Activated CD4-positive, alpha-beta memory T cell treated with anti-CD3 and anti-CD28 coated beads for 36 hours (primary cell): ENCODE results near the gene CCDC187. TPM values are rescaled to one million over a fixed set of nuclear protein-coding genes. Genes with fewer than 3 reads are reported as not detected.

Experiments used
- CTCF ChIA-PET: fragments of 350-600 bp; sonication (Branson Sonifier 250); formaldehyde crosslinking; loops from one replicate; lab custom pipeline; 2021; ENCODE audit warnings: antibody characterized with exemption, inconsistent platforms; lab: Charles Lee
- POLR2A ChIA-PET: fragments of 350-600 bp; sonication (Branson Sonifier 250); formaldehyde crosslinking; loops from one replicate; lab custom pipeline; 2021; ENCODE audit warnings: antibody characterized with exemption; lab: Charles Lee
- DNase-seq: peaks from one replicate; pipeline ENCODE4 v3.0.0-alpha.2; 2020
- H3K27ac Mint-ChIP-seq: one replicate; pipeline ENCODE4 v1.8.0; 2021; ENCODE audit warnings: mixed read lengths
- H3K27me3 Mint-ChIP-seq: one replicate; pipeline ENCODE4 v1.8.0; 2021; ENCODE audit warnings: mixed read lengths
- H3K36me3 Mint-ChIP-seq: one replicate; pipeline ENCODE4 v1.8.0; 2021; ENCODE audit warnings: mixed read lengths
- H3K4me1 Mint-ChIP-seq: one replicate; pipeline ENCODE4 v1.8.0; 2021; ENCODE audit warnings: low read depth, mixed read lengths
- H3K4me3 Mint-ChIP-seq: one replicate; pipeline ENCODE4 v1.8.0; 2021; ENCODE audit warnings: mild to moderate bottlenecking, mixed read lengths
- H3K9me3 Mint-ChIP-seq: one replicate; pipeline ENCODE4 v1.8.0; 2021; ENCODE audit warnings: mixed read lengths
- intact Hi-C: fragments of 100-400 bp; cut with micrococcal nuclease; formaldehyde crosslinking; loops from one replicate; pipeline ENCODE4 v1.15.1; 2023
- total RNA-seq, 2 experiments: library from RNA; stranded (reverse); gene quantifications; one replicate each; pipeline ENCODE4 v1.2.3, GENCODE V29; 2021

CCDC187 gene
- total RNA-seq, 2 experiments from 2014 or later: not detected

- no peak overlapping the region for H3K27ac Mint-ChIP-seq
- CTCF ChIA-PET: no interaction called here
- H3K27me3 Mint-ChIP-seq: peaks cover 6% of the 10 kb centered on the region
- POLR2A ChIA-PET: no interaction called here
- no peak overlapping the region for H3K4me3 Mint-ChIP-seq
- no peaks in the 10 kb centered on the region for H3K9me3 Mint-ChIP-seq
- peak; percentile 24 for DNase-seq
- H3K36me3 Mint-ChIP-seq: no peaks in the 10 kb centered on the region
- H3K4me1 Mint-ChIP-seq: peaks cover 4% of the 10 kb centered on the region
- intact Hi-C loops: no loop called here
Observed at GRCh38 chr9:136306211-136307208, 2.6 kb upstream of the CCDC187 start.

DNA sequence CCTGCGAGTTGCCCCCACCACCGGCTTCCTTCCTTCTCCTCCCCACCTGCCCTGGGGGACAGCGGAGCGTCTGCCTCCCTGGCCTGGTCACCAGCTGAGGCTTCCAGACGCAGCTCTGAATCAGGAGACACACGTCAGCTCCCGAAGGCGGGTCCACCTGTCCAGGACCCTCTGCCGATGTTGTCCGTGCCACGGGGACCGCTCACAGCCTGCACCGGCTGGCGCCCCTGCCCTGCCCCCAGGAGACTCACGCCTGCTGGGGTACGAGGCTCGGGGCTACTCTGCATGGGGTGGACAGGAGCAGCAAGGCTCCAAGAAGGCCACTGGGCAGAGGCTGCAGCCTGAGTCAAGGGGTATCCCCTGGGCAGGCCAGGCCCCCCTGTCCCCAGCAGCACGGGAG is 1.9 kb upstream of the CCDC187 start:
- ChIA-PET POLR2A (no interaction called here), CTCF (no interaction called here)
- Mint-ChIP-seq H3K4me3 (no peak overlapping the region), H3K36me3 (no peaks in the 10 kb centered on the region), H3K9me3 (no peaks in the 10 kb centered on the region), H3K27ac (no peak overlapping the region), H3K4me1 (peaks cover 4% of the 10 kb centered on the region), H3K27me3 (peaks cover 6% of the 10 kb centered on the region)
- intact Hi-C loops: no loop called here
- DNase-seq: no peak

DNA sequence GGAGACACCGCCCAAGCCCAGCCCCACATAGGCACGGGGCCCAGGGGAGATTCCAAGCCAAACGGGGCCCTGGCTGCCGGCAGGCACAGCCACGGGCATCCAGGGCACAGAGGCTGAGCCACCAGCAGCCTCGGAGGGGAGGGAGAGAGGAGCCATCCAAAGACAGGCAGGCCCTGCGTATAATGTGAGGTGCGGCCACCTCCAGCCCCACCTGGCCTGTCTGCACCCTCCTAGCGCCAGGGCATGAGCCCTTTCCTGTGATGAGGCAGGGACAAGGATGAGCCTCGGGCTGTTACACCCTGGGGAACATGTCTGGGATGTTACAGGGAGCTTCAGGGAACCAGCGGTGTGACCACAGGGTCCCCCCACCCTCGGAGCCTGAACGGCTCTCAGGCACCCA is 1.1 kb upstream of the CCDC187 start:
- no peak overlapping the region for H3K4me3 Mint-ChIP-seq
- no peak overlapping the region for H3K27ac Mint-ChIP-seq
- ChIA-PET CTCF (no interaction called here), POLR2A (no interaction called here)
- no peaks in the 10 kb centered on the region for H3K9me3 Mint-ChIP-seq
- H3K36me3 Mint-ChIP-seq: no peaks in the 10 kb centered on the region
- H3K27me3 Mint-ChIP-seq: peaks cover 6% of the 10 kb centered on the region
- intact Hi-C loops: no loop called here
- DNase-seq: no peak
- peaks cover 4% of the 10 kb centered on the region for H3K4me1 Mint-ChIP-seq

DNA sequence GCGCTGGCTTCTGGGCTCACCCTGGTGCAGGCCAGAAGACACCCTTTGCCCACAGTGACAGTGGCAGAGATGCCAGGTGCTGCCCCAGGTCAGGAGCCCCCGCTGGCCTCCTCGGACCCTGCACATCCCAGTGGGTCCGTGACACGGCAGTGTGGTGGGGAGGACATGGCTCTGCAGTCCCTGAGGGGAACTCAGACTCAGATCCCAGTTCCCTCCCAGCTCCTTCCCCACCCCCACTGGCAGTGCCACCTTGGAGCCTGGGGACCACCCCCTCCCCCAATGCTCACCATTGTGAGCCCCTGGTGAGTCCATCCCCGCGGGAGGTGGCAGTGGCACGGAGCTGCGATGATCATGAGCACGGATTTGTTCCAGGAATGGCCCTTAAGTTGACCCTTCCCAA is 562 bp upstream of the CCDC187 start:
- Mint-ChIP-seq H3K27me3 (peaks cover 6% of the 10 kb centered on the region), H3K9me3 (no peaks in the 10 kb centered on the region), H3K36me3 (no peaks in the 10 kb centered on the region), H3K27ac (no peak overlapping the region), H3K4me1 (peaks cover 4% of the 10 kb centered on the region), H3K4me3 (no peak overlapping the region)
- intact Hi-C loops: no loop called here
- POLR2A ChIA-PET: no interaction called here
- CTCF ChIA-PET: no interaction called here
- no peak for DNase-seq

- H3K27ac Mint-ChIP-seq: no peak overlapping the region
- H3K4me3 Mint-ChIP-seq: no peak overlapping the region
- H3K4me1 Mint-ChIP-seq: peaks cover 4% of the 10 kb centered on the region
- no peaks in the 10 kb centered on the region for H3K36me3 Mint-ChIP-seq
- peaks cover 6% of the 10 kb centered on the region for H3K27me3 Mint-ChIP-seq
- CTCF ChIA-PET: no interaction called here
- POLR2A ChIA-PET: no interaction called here
- intact Hi-C loops: no loop called here
- no peaks in the 10 kb centered on the region for H3K9me3 Mint-ChIP-seq
- no peak for DNase-seq
Observed at GRCh38 chr9:136303066-136303824, 649 bp downstream of the CCDC187 start.

DNA sequence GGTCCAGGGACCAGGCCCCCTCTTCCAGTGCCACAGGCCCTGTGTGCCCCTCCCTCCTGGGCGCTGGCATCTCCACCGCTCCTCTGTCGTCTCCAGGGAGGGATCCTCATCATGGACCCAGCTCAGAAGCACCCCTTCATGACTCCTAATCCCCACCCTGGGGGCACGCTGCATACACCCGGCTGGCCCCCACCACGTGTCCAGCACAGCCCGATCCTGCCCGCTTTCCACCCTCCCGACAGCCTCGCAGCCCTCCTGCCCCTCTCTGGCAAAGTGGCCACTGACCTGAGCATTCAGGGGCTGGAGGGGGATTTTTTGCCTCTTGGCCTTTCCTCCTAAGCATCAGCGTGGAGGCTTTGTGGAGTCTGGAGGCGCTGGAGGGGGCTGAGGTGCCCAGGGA is 1.4 kb downstream of the CCDC187 start:
- Mint-ChIP-seq H3K4me1 (peaks cover 4% of the 10 kb centered on the region), H3K27ac (no peak overlapping the region), H3K9me3 (no peaks in the 10 kb centered on the region), H3K36me3 (no peaks in the 10 kb centered on the region), H3K27me3 (peaks cover 6% of the 10 kb centered on the region), H3K4me3 (no peak overlapping the region)
- POLR2A ChIA-PET: no interaction called here
- no peak for DNase-seq
- CTCF ChIA-PET: no interaction called here
- intact Hi-C loops: no loop called here

DNA sequence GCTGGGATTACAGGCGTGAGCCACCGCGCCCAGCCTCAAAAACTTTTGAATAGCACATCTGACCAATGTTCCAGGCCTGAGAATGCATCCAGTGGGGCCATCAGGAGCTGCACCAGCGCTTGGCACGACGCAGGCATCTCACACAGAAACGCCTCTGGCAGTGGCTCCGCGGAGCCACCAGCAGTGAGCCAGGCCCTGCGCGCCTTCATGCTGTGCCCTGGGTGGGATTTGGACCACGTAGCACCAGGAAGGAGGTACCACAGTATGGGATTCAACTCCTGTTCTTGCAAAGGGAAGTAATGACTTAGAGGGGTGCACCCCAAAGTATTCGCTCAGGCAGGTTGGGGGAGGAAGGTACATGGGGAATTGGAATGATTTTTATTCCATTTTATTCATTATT is 3.0 kb downstream of the CCDC187 start:
- POLR2A ChIA-PET: no interaction called here
- no peaks in the 10 kb centered on the region for H3K9me3 Mint-ChIP-seq
- H3K36me3 Mint-ChIP-seq: no peaks in the 10 kb centered on the region
- H3K4me3 Mint-ChIP-seq: no peak overlapping the region
- no peak overlapping the region for H3K27ac Mint-ChIP-seq
- CTCF ChIA-PET: no interaction called here
- no peak for DNase-seq
- peaks cover 3% of the 10 kb centered on the region for H3K27me3 Mint-ChIP-seq
- intact Hi-C loops: no loop called here
- no peaks in the 10 kb centered on the region for H3K4me1 Mint-ChIP-seq

DNA sequence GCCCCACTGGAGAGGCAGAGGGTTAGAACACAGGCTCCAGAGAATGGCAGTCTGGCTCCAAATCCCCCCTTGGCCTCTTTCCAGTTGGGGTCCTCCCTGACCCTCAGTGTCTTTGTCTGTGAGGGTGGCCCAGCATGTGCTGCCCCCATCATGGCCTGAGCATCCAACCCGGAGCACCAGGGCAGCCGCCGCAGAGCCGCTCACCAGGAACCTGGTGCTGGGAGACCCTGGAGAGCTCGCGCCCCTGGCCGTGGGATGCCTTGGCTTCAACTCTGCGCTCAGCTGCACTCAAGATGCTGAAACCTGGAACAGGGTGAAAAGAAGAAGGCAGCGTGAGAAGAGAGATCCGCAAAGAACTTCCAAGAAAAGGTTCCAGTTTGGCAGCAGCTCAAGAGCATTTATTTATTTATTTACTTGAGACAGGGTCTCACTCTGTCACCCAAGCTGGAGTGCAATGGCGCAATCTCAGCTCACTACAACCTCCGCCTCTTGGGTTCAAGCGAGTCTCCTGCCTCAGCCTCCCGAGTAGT is 3.8 kb downstream of the CCDC187 start:
- Mint-ChIP-seq H3K4me1 (no peaks in the 10 kb centered on the region), H3K9me3 (no peaks in the 10 kb centered on the region), H3K27ac (no peak overlapping the region), H3K4me3 (no peak overlapping the region), H3K36me3 (no peaks in the 10 kb centered on the region), H3K27me3 (no peaks in the 10 kb centered on the region)
- POLR2A ChIA-PET: no interaction called here
- CTCF ChIA-PET: no interaction called here
- DNase-seq: no peak
- intact Hi-C loops: no loop called here

DNA sequence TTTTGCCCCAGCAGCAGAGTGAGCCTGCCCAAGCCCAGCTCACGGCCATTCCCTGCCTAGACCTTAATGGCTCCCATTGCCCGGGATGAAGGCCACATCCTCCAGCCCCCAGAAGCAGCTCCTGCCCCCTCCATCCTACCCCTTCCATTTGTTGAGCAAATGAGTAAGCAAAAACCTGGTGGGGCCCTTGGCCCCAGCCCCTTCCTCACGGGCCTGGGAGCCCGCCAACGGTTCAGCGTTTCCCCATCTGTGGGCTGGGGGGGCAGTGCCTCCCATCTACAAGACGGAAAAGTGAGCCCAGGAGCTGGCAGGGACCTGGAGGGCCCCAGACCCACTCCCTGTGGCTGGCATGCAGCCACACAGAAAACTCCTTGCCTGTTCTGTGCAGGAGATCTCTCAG is 4.4 kb downstream of the CCDC187 start:
- ChIA-PET POLR2A (no interaction called here), CTCF (no interaction called here)
- Mint-ChIP-seq H3K36me3 (no peaks in the 10 kb centered on the region), H3K4me1 (no peaks in the 10 kb centered on the region), H3K27me3 (no peaks in the 10 kb centered on the region), H3K4me3 (no peak overlapping the region), H3K27ac (no peak overlapping the region), H3K9me3 (no peaks in the 10 kb centered on the region)
- no peak for DNase-seq
- intact Hi-C loops: no loop called here

DNA sequence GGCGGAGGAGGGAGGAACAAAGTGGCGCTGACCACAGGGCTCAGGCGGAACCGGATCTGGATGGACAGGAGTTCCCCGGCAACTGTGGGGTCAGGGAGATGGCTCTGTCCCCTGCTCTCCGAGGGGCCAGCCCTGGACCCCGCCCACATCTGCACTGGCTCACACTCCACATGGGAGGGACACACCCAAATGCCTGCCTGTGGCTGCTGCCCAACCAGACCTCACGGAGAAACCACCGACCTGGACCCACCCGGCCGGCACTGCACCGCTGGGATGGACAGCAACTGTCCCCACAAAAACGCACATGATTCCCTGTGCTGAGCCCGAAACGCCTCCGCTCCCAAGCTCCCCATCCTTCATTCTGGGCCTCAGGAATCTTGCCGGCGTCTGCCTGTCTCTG is 4.8 kb downstream of the CCDC187 start:
- no peaks in the 10 kb centered on the region for H3K36me3 Mint-ChIP-seq
- H3K4me1 Mint-ChIP-seq: no peaks in the 10 kb centered on the region
- POLR2A ChIA-PET: no interaction called here
- no peak for DNase-seq
- no peak overlapping the region for H3K27ac Mint-ChIP-seq
- H3K4me3 Mint-ChIP-seq: no peak overlapping the region
- H3K27me3 Mint-ChIP-seq: no peaks in the 10 kb centered on the region
- CTCF ChIA-PET: no interaction called here
- intact Hi-C loops: no loop called here
- no peaks in the 10 kb centered on the region for H3K9me3 Mint-ChIP-seq

DNA sequence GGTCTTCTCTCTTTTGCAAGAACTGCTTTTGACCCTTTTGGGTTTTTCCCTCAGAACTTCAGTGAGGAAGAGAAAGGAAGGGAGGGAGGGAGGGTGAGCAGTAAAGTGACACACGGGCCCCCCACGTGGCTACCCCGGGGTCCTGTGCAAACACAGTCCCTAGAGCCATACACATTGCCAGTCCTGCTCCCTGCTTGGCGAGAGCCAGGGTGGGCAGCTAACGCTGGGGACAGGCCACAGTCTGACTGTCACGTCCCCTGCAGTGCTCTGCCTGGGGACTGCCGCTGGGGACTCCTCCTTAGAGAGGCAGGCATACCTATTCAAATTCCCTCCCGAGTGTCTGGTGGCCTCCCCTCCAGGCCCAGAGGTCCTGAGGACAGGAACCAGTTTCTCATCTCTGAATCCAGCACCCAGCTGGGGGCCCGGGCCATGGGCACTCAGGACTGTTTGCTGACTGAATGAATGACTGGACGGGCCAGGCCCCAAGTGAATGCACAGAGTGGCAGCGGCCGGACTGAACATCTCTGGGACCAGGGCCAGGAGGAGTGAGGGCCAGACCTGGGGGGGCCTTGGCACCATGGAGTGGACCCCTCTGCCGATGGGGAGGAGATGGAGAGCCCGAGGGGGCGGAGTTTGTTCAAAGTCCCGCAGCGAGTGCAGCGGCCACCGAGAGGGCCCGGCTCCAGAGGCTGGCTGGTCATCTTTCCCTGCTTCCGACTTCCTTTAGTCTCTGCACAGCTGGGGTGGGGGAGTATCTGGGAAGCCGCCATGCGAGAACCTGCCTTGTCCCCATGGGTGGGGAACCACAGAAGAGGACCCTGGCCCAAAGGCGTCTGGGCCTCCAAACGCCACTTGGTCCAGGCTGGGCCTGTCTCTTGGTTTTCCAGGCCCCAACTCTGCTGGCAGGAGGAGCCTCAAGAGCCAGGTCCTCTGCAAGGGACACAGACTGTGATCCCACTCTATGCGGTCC is 5.8 kb downstream of the CCDC187 start:
- Mint-ChIP-seq H3K4me3 (no peak overlapping the region), H3K9me3 (no peaks in the 10 kb centered on the region), H3K36me3 (no peaks in the 10 kb centered on the region), H3K27me3 (no peaks in the 10 kb centered on the region), H3K4me1 (no peaks in the 10 kb centered on the region), H3K27ac (no peak overlapping the region)
- DNase-seq: no peak
- POLR2A ChIA-PET: no interaction called here
- intact Hi-C loops: no loop called here
- CTCF ChIA-PET: no interaction called here
